Activated B cell treated with CpG ODN at 0.5 μM for 24 hours (primary cell): ENCODE results near the gene ITLN1. TPM values are rescaled to one million over a fixed set of nuclear protein-coding genes. Genes with fewer than 3 reads are reported as not detected.

ENCODE experiments used
- ATAC-seq: fragments of 200-7000 bp; cut with Tn5 transposase; one replicate; pipeline ENCODE4 v1.10.0; 2021; ENCODE audit warnings: low read depth, mild to moderate bottlenecking, moderate library complexity
- CTCF ChIA-PET: fragments of 350-600 bp; sonication (Branson Sonifier 250); formaldehyde crosslinking; loops from one replicate; lab custom pipeline; 2021; ENCODE audit warnings: antibody characterized with exemption; lab: Charles Lee
- POLR2A ChIA-PET: fragments of 350-600 bp; sonication (Branson Sonifier 250); formaldehyde crosslinking; loops from one replicate; lab custom pipeline; 2021; ENCODE audit warnings: antibody characterized with exemption; lab: Charles Lee
- DNase-seq: peaks from one replicate; pipeline ENCODE4 v3.0.0; 2022
- H3K27ac Mint-ChIP-seq: one replicate; pipeline ENCODE4 v1.8.0; 2020; ENCODE audit warnings: mixed read lengths
- H3K27me3 Mint-ChIP-seq: one replicate; pipeline ENCODE4 v1.8.0; 2021; ENCODE audit warnings: mixed read lengths
- H3K36me3 Mint-ChIP-seq: one replicate; pipeline ENCODE4 v1.8.0; 2021; ENCODE audit warnings: low read depth, mixed read lengths
- H3K4me1 Mint-ChIP-seq: one replicate; pipeline ENCODE4 v1.8.0; 2021; ENCODE audit warnings: mixed read lengths
- H3K4me3 Mint-ChIP-seq: one replicate; pipeline ENCODE4 v1.8.0; 2020; ENCODE audit warnings: mild to moderate bottlenecking, mixed read lengths
- H3K9me3 Mint-ChIP-seq: one replicate; pipeline ENCODE4 v1.8.0; 2020; ENCODE audit warnings: mixed read lengths
- CTCF ChIP-seq: fragments of 200-600 bp; IDR thresholded peaks from one replicate; pipeline ENCODE4 v1.8.0; 2022; ENCODE audit warnings: antibody characterized with exemption, mild to moderate bottlenecking
- intact Hi-C: fragments of 100-400 bp; cut with micrococcal nuclease; formaldehyde crosslinking; loops from one replicate; pipeline ENCODE4 v1.15.1; 2024
- total RNA-seq: library from RNA; stranded (reverse); gene quantifications from 2 replicates; pipeline ENCODE4 v1.2.3, GENCODE V29; 2022

The ITLN1 gene
- total RNA-seq, 1 donor from 2014 or later, result not detected

GRCh38 chr1:160830321-160831153, 54.4 kb downstream of the ITLN1 start:
- CTCF ChIA-PET, result interaction anchor here (0.6 to 4.3 kb wide), 16 partner anchors 23 to 211 kb away, joined by 3 to 38 read pairs (median 4); partner anchors contain the start of genes ITLN2 and LY9
- Mint-ChIP-seq H3K4me3 (no peak overlapping the region), H3K9me3 (no peaks in the 10 kb centered on the region), H3K27me3 (no peaks in the 10 kb centered on the region), H3K4me1 (peaks cover 9% of the 10 kb centered on the region), H3K27ac (peak overlapping the region; percentile 68), H3K36me3 (peaks cover 48% of the 10 kb centered on the region)
- DNase-seq (peak; percentile 56), ATAC-seq (peak; percentile 83)
- intact Hi-C loops, result loop anchor here (1.0 to 5.0 kb wide), 5 partner anchors 33 to 149 kb away; partner anchors contain the start of gene LY9
- POLR2A ChIA-PET, result interaction anchor here (1.2 kb wide), 2 partner anchors 35 to 105 kb away, joined by 3 to 5 read pairs; partner anchors contain the start of gene LY9
- TF ChIP-seq CTCF, result no peak

DNA sequence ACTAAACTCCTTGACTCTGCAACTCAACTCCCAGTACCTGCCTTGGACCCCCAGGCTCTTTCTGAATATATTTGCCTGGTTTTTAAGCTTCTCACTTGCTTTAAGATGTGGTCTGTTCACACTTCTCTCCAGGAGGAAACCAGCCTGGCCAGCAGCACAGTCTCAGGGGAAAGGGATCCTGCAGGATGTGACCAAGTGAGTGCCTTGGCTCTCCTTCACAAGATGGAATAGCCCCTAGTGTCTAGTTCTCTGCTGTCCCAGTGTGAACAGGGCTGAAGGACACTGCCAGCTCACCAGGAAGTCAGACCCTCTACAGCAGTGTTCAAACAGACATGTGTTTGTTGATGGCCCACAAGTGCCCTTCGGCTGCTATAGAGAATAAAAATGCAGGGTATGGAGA, 55.2 kb downstream of the ITLN1 start:
- H3K27me3 Mint-ChIP-seq, result no peaks in the 10 kb centered on the region
- H3K4me1 Mint-ChIP-seq, result peaks cover 8% of the 10 kb centered on the region
- no peak for TF ChIP-seq CTCF
- H3K36me3 Mint-ChIP-seq, result peaks cover 52% of the 10 kb centered on the region
- H3K9me3 Mint-ChIP-seq, result no peaks in the 10 kb centered on the region
- intact Hi-C loops, result loop anchor here (1.0 to 5.0 kb wide), 5 partner anchors 32 to 148 kb away; partner anchors contain the start of gene LY9
- ChIA-PET CTCF (interaction anchor here (0.6 to 4.3 kb wide), 11 partner anchors 11 to 175 kb away, joined by 3 to 38 read pairs (median 13); partner anchors contain the start of genes ITLN2 and LY9), POLR2A (no interaction called here)
- ATAC-seq (no peak), DNase-seq (no peak)
- peak overlapping the region; percentile 68 for H3K27ac Mint-ChIP-seq
- H3K4me3 Mint-ChIP-seq, result no peak overlapping the region

GRCh38 chr1:160827418-160827817, 57.6 kb downstream of the ITLN1 start:
- ChIA-PET CTCF (interaction anchor here (0.6 to 1.9 kb wide), 4 partner anchors 9 to 102 kb away, joined by 3 to 5 read pairs (median 4); no protein-coding TSS in a partner anchor), POLR2A (interaction anchor here (0.5 kb wide), 1 partner anchor 77 kb away, joined by 4 read pairs; no protein-coding TSS in a partner anchor)
- Mint-ChIP-seq H3K27ac (peak overlapping the region; percentile 18), H3K27me3 (no peaks in the 10 kb centered on the region), H3K9me3 (no peaks in the 10 kb centered on the region), H3K4me3 (no peak overlapping the region), H3K36me3 (peaks cover 74% of the 10 kb centered on the region), H3K4me1 (peaks cover 7% of the 10 kb centered on the region)
- TF ChIP-seq CTCF, result no peak
- no peak for DNase-seq
- ATAC-seq, result no peak
- intact Hi-C loops, result no loop called here

GRCh38 chr1:160826546-160826945, 58.4 kb downstream of the ITLN1 start:
- Mint-ChIP-seq H3K36me3 (peaks cover 83% of the 10 kb centered on the region), H3K4me3 (no peak overlapping the region), H3K27me3 (no peaks in the 10 kb centered on the region), H3K4me1 (peaks cover 7% of the 10 kb centered on the region), H3K9me3 (no peaks in the 10 kb centered on the region), H3K27ac (peak overlapping the region; percentile 63)
- ChIA-PET CTCF (interaction anchor here (1.2 to 1.9 kb wide), 3 partner anchors 10 to 101 kb away, joined by 4 to 5 read pairs (median 4); no protein-coding TSS in a partner anchor), POLR2A (no interaction called here)
- TF ChIP-seq CTCF, result no peak
- ATAC-seq (no peak), DNase-seq (no peak)
- intact Hi-C loops, result no loop called here

Other genes starting within 250 kb of the ITLN1 start
- 85.7 and 91.7 TPM in 2 replicates for gene SLAMF1, start 238.1 kb downstream of the ITLN1 start, total RNA-seq
- 200 and 202 TPM in 2 replicates for gene CD48, start 173.4 kb downstream of the ITLN1 start, total RNA-seq
- 99.2 and 119 TPM in 2 replicates for gene SLAMF7, start 145.9 kb downstream of the ITLN1 start, total RNA-seq
- 63.6 and 71.6 TPM in 2 replicates for gene LY9, start 89.0 kb downstream of the ITLN1 start, total RNA-seq
- not detected in 2 replicates for gene CD244, start 22.3 kb downstream of the ITLN1 start, total RNA-seq
- gene ITLN2, start 69.6 kb upstream of the ITLN1 start, total RNA-seq, result not detected in 2 replicates
- 11.1 and 11.6 TPM in 2 replicates for gene F11R, start 136.0 kb upstream of the ITLN1 start, total RNA-seq
- gene TSTD1, start 153.8 kb upstream of the ITLN1 start, total RNA-seq, result 69.8 and 70.2 TPM in 2 replicates
- 134 and 143 TPM in 2 replicates for gene USF1, start 160.8 kb upstream of the ITLN1 start, total RNA-seq
- gene ARHGAP30, start 184.7 kb upstream of the ITLN1 start, total RNA-seq, result 154 and 158 TPM in 2 replicates
- gene NECTIN4, start 204.4 kb upstream of the ITLN1 start, total RNA-seq, result not detected in 2 replicates
- 2.9 and 3.6 TPM in 2 replicates for gene KLHDC9, start 213.2 kb upstream of the ITLN1 start, total RNA-seq
- gene PFDN2, start 232.9 kb upstream of the ITLN1 start, total RNA-seq, result 43.8 and 67.9 TPM in 2 replicates
- 40.5 and 43.9 TPM in 2 replicates for gene NIT1, start 232.9 kb upstream of the ITLN1 start, total RNA-seq
- gene DEDD, start 247.5 kb upstream of the ITLN1 start, total RNA-seq, result 39.5 and 40.5 TPM in 2 replicates